Astrocyte (in vitro differentiated cells and primary cell): ENCODE measurements around the gene ASB13. TPM values are rescaled to one million over a fixed set of nuclear protein-coding genes. Genes with fewer than 3 reads are reported as not detected.

ENCODE experiments used
- DNase-seq: peaks from one replicate; pipeline ENCODE4 v3.0.0-alpha.2; 2010; ENCODE audit warnings: low read depth
- FAIRE-seq: peaks from 2 replicates; lab custom pipeline; 2011; peaks lifted over from hg19 to GRCh38; lab: Jason Lieb, UNC
- H2AFZ ChIP-seq: 2 replicates; pipeline ENCODE4 v1.6.0; 2012; ENCODE audit warnings: low read depth, low read length, inconsistent platforms
- H3K27ac ChIP-seq: 2 replicates; pipeline ENCODE4 v1.5.1; 2011; ENCODE audit warnings: low read depth, low read length, inconsistent platforms
- H3K27me3 ChIP-seq: 2 replicates; pipeline ENCODE4 v1.6.0; 2011; ENCODE audit warnings: low read length, inconsistent platforms; ENCODE audit not compliant: insufficient read depth
- H3K36me3 ChIP-seq: 2 replicates; pipeline ENCODE4 v1.5.1; 2011; ENCODE audit warnings: low read length, inconsistent platforms; ENCODE audit not compliant: insufficient read depth
- H3K4me1 ChIP-seq: 2 replicates; pipeline ENCODE4 v1.5.1; 2011; ENCODE audit warnings: low read length, inconsistent platforms; ENCODE audit not compliant: insufficient read depth
- H3K4me2 ChIP-seq: 2 replicates; pipeline ENCODE4 v1.6.0; 2012; ENCODE audit warnings: low read length, inconsistent platforms
- H3K4me3 ChIP-seq: 2 replicates; pipeline ENCODE4 v1.5.1; 2011; ENCODE audit warnings: low read depth, mild to moderate bottlenecking, low read length, inconsistent platforms; ENCODE audit not compliant: insufficient read depth
- H3K79me2 ChIP-seq: 2 replicates; pipeline ENCODE4 v1.6.0; 2012; ENCODE audit warnings: mild to moderate bottlenecking, low read length, inconsistent platforms; ENCODE audit not compliant: insufficient read depth
- H3K9ac ChIP-seq: 2 replicates; pipeline ENCODE4 v1.6.0; 2012; ENCODE audit warnings: mild to moderate bottlenecking, low read length, inconsistent platforms
- H3K9me3 ChIP-seq: 2 replicates; pipeline ENCODE4 v1.5.1; 2012; ENCODE audit warnings: low read depth, mild to moderate bottlenecking, low read length, inconsistent platforms; ENCODE audit not compliant: insufficient read depth
- H4K20me1 ChIP-seq: 2 replicates; pipeline ENCODE4 v1.6.0; 2012; ENCODE audit warnings: low read length, inconsistent platforms; ENCODE audit not compliant: insufficient read depth
- H3K27ac Mint-ChIP-seq: one replicate; pipeline ENCODE4 v1.8.0; 2021; ENCODE audit warnings: mild to moderate bottlenecking, mixed read lengths; ENCODE audit not compliant: unreplicated experiment
- H3K27me3 Mint-ChIP-seq: one replicate; pipeline ENCODE4 v1.8.0; 2021; ENCODE audit warnings: low read depth, mixed read lengths; ENCODE audit not compliant: unreplicated experiment
- H3K36me3 Mint-ChIP-seq: one replicate; pipeline ENCODE4 v1.8.0; 2021; ENCODE audit warnings: low read depth, mixed read lengths; ENCODE audit not compliant: unreplicated experiment
- H3K4me1 Mint-ChIP-seq: one replicate; pipeline ENCODE4 v1.8.0; 2021; ENCODE audit warnings: low read depth, mixed read lengths; ENCODE audit not compliant: unreplicated experiment
- H3K4me3 Mint-ChIP-seq: one replicate; pipeline ENCODE4 v1.8.0; 2021; ENCODE audit warnings: mild to moderate bottlenecking, moderate library complexity, mixed read lengths; ENCODE audit not compliant: unreplicated experiment
- H3K9me3 Mint-ChIP-seq: one replicate; pipeline ENCODE4 v1.8.0; 2021; ENCODE audit warnings: mild to moderate bottlenecking, mixed read lengths; ENCODE audit not compliant: unreplicated experiment
- EZH2 ChIP-seq: IDR thresholded peaks from 2 replicates; pipeline ENCODE4 v1.6.1; 2012; ENCODE audit warnings: mild to moderate bottlenecking, low read length, inconsistent platforms; ENCODE audit not compliant: insufficient read depth
- total RNA-seq: library from RNA; stranded (reverse); gene quantifications from 2 replicates; pipeline ENCODE4 v1.2.1, GENCODE V29; 2021
- TF ChIP-seq, protein P1 (sequence below): IDR thresholded peaks from 2 replicates; pipeline ENCODE4 v1.5.1; 2011; ENCODE audit warnings: low read depth, mild to moderate bottlenecking, inconsistent platforms, low read length, moderate library complexity; ENCODE audit not compliant: insufficient read depth

Gene ASB13
- total RNA-seq, 1 donor from 2014 or later: 4.8 TPM

- peak overlapping the region; percentile 41 for H3K27ac Mint-ChIP-seq
- FAIRE-seq: no peak
Measured at GRCh38 chr10:5600908-5601307, 65.5 kb downstream of the ASB13 start.

DNA sequence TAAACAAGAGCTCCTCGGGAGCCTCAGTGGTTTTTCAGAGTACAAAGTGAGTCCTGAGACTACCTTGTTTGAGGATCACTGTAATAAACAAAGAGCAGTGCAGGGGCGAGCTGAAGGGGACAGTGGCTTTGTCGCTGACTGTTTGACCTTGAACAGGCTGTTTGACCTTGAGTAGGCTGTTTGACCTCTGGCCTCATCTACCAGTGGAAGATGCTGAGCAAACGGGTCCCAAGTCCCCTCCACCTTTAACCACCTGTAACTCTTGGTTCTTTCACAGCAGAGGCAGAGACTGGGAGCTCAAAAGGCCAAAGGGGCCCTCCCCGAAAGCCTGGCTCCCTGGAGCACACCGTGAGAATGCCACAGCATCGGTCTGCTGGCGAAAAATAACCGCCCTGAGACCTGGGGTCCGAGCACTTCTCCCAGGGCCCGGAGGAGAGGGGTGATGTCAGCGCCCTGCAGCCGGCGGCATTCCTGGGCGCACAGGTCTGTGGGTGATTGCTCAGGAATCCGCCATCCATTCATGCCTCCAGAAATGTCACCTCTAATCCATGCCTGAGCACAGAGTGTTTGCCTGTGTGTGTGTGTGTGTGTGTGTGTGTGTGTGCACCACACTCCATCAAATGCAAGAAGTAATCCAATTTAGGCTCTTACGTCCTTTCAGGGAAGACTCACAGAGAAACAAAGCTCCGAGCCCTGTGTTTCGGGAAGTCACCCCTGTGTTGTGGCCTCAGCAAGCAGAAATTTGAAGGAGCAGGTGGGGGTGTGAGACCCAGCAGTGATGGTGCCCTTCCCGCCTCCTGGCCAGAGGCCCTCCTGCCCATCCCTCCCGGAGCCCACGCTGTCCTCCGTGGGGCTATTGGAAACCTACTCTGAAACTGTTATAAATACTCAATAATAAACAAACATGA is 66.5 kb downstream of the ASB13 start:
- Mint-ChIP-seq H3K4me3 (no peak overlapping the region), H3K27me3 (peaks cover 3% of the 10 kb centered on the region), H3K27ac (no peak overlapping the region), H3K36me3 (no peaks in the 10 kb centered on the region), H3K4me1 (peaks cover 18% of the 10 kb centered on the region), H3K9me3 (peaks cover 5% of the 10 kb centered on the region)
- Histone ChIP-seq H3K4me1 (peaks cover 24% of the 10 kb centered on the region), H3K9me3 (no peaks in the 10 kb centered on the region), H3K79me2 (no peaks in the 10 kb centered on the region), H2AFZ (no peak overlapping the region), H4K20me1 (no peaks in the 10 kb centered on the region), H3K27ac (no peak overlapping the region), H3K9ac (no peak overlapping the region), H3K36me3 (no peaks in the 10 kb centered on the region), H3K4me2 (no peak overlapping the region), H3K4me3 (no peak overlapping the region), H3K27me3 (no peaks in the 10 kb centered on the region)
- FAIRE-seq (no peak), DNase-seq (no peak)
- TF ChIP-seq, protein P1, sequence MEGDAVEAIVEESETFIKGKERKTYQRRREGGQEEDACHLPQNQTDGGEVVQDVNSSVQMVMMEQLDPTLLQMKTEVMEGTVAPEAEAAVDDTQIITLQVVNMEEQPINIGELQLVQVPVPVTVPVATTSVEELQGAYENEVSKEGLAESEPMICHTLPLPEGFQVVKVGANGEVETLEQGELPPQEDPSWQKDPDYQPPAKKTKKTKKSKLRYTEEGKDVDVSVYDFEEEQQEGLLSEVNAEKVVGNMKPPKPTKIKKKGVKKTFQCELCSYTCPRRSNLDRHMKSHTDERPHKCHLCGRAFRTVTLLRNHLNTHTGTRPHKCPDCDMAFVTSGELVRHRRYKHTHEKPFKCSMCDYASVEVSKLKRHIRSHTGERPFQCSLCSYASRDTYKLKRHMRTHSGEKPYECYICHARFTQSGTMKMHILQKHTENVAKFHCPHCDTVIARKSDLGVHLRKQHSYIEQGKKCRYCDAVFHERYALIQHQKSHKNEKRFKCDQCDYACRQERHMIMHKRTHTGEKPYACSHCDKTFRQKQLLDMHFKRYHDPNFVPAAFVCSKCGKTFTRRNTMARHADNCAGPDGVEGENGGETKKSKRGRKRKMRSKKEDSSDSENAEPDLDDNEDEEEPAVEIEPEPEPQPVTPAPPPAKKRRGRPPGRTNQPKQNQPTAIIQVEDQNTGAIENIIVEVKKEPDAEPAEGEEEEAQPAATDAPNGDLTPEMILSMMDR: no peak
- no peak for TF ChIP-seq EZH2

More at GRCh38 chr10:5600908-5601307, 65.5 kb downstream of the ASB13 start:
- peaks cover 7% of the 10 kb centered on the region for H3K27me3 Mint-ChIP-seq
- no peaks in the 10 kb centered on the region for H3K79me2 ChIP-seq
- no peak overlapping the region for H3K4me3 Mint-ChIP-seq
- no peak for DNase-seq
- H3K27me3 ChIP-seq: no peaks in the 10 kb centered on the region
- no peak overlapping the region for H3K9ac ChIP-seq
- no peak overlapping the region for H3K27ac ChIP-seq
- H3K4me3 ChIP-seq: no peak overlapping the region
- no peaks in the 10 kb centered on the region for H3K9me3 ChIP-seq
- H4K20me1 ChIP-seq: no peaks in the 10 kb centered on the region
- H2AFZ ChIP-seq: no peak overlapping the region
- TF ChIP-seq, protein P1: no peak
- TF ChIP-seq EZH2: no peak
- H3K9me3 Mint-ChIP-seq: peaks cover 7% of the 10 kb centered on the region
- no peaks in the 10 kb centered on the region for H3K36me3 ChIP-seq
- H3K4me2 ChIP-seq: no peak overlapping the region
- no peaks in the 10 kb centered on the region for H3K36me3 Mint-ChIP-seq
- peaks cover 8% of the 10 kb centered on the region for H3K4me1 Mint-ChIP-seq
- H3K4me1 ChIP-seq: peaks cover 13% of the 10 kb centered on the region
